Transverse colon (tissue), 3 donors: ENCODE measurements around the gene CA6.

Experiments used
- POLR2A ChIP-seq: fragments of 450-650 bp; IDR thresholded peaks from one replicate; pipeline ENCODE4 v1.6.1; 2016; ENCODE audit warnings: antibody characterized with exemption, mild to moderate bottlenecking, moderate library complexity
- TF ChIP-seq, protein P1 (sequence below), 5 experiments: fragments of 200-600 bp in 3 of 5; fragments of 450-650 bp in 2 of 5; sonication (generic) in 3 of 5; IDR thresholded peaks; 1 replicate in 2 of 5; 2 replicates in 3 of 5; pipeline ENCODE4 v1.5.1; 2016 to 2017; ENCODE audit warnings: antibody characterized with exemption in 5 of 5, inconsistent platforms in 3 of 5, mild to moderate bottlenecking in 2 of 5, moderate library complexity in 1 of 5

- TF ChIP-seq, protein P1, sequence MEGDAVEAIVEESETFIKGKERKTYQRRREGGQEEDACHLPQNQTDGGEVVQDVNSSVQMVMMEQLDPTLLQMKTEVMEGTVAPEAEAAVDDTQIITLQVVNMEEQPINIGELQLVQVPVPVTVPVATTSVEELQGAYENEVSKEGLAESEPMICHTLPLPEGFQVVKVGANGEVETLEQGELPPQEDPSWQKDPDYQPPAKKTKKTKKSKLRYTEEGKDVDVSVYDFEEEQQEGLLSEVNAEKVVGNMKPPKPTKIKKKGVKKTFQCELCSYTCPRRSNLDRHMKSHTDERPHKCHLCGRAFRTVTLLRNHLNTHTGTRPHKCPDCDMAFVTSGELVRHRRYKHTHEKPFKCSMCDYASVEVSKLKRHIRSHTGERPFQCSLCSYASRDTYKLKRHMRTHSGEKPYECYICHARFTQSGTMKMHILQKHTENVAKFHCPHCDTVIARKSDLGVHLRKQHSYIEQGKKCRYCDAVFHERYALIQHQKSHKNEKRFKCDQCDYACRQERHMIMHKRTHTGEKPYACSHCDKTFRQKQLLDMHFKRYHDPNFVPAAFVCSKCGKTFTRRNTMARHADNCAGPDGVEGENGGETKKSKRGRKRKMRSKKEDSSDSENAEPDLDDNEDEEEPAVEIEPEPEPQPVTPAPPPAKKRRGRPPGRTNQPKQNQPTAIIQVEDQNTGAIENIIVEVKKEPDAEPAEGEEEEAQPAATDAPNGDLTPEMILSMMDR (IDR thresholded peaks at IDR 0.05): no peak
- TF ChIP-seq POLR2A: no peak
Measured at GRCh38 chr1:8915446-8915845, 30.2 kb upstream of the CA6 start.
